Trophoblast cell (in vitro differentiated cells and primary cell): ENCODE results near the gene SMIM28.

Experiments used
- DNase-seq, 2 donors: peaks; one replicate each; pipeline ENCODE4 v3.0.0-alpha.2; 2016
- H2AFZ ChIP-seq: 2 replicates; pipeline ENCODE4 v1.6.1; 2013; ENCODE audit warnings: low read length, moderate library complexity, mild to moderate bottlenecking; ENCODE audit not compliant: insufficient read depth, poor library complexity
- H2AK5ac ChIP-seq: 2 replicates; pipeline ENCODE4 v1.6.1; 2013; ENCODE audit warnings: mild to moderate bottlenecking, low read length
- H2BK120ac ChIP-seq: 2 replicates; pipeline ENCODE4 v1.6.1; 2013; ENCODE audit warnings: low read length, mild to moderate bottlenecking, moderate library complexity; ENCODE audit not compliant: insufficient read depth, poor library complexity
- H2BK12ac ChIP-seq: 2 replicates; pipeline ENCODE4 v1.6.1; 2013; ENCODE audit warnings: mild to moderate bottlenecking, low read length, moderate library complexity
- H2BK5ac ChIP-seq: 2 replicates; pipeline ENCODE4 v1.6.1; 2013; ENCODE audit warnings: low read length, low read depth, moderate library complexity, mild to moderate bottlenecking; ENCODE audit not compliant: poor library complexity
- H3K14ac ChIP-seq: 2 replicates; pipeline ENCODE4 v1.6.1; 2013; ENCODE audit warnings: mild to moderate bottlenecking, low read length
- H3K18ac ChIP-seq: 2 replicates; pipeline ENCODE4 v1.6.1; 2013; ENCODE audit warnings: mild to moderate bottlenecking, low read length
- H3K23ac ChIP-seq: 2 replicates; pipeline ENCODE4 v1.6.1; 2013; ENCODE audit warnings: low read length
- H3K27ac ChIP-seq: 2 replicates; pipeline ENCODE4 v1.5.1; 2013; ENCODE audit warnings: low read depth, mild to moderate bottlenecking, inconsistent platforms, low read length, moderate library complexity
- H3K27me3 ChIP-seq: 2 replicates; pipeline ENCODE4 v1.6.1; 2013; ENCODE audit warnings: inconsistent platforms, mild to moderate bottlenecking, low read length, moderate library complexity; ENCODE audit not compliant: insufficient read depth
- H3K36me3 ChIP-seq, 2 experiments: 1 replicate in 1 of 2; 2 replicates in 1 of 2; pipeline ENCODE4 v1.6.1; 2013; ENCODE audit warnings: low read length in 2 of 2, mild to moderate bottlenecking in 2 of 2, moderate library complexity in 1 of 2; ENCODE audit not compliant: insufficient read depth in 2 of 2, control insufficient read depth in 1 of 2
- H3K4ac ChIP-seq: 2 replicates; pipeline ENCODE4 v1.6.1; 2013; ENCODE audit warnings: low read depth, mild to moderate bottlenecking, low read length, moderate library complexity
- H3K4me1 ChIP-seq, 2 experiments: 1 replicate in 1 of 2; 2 replicates in 1 of 2; pipeline ENCODE4 v1.6.1; 2013; ENCODE audit warnings: low read length in 2 of 2, mild to moderate bottlenecking in 2 of 2, moderate library complexity in 1 of 2; ENCODE audit not compliant: insufficient read depth in 2 of 2, control insufficient read depth in 1 of 2
- H3K4me2 ChIP-seq: 2 replicates; pipeline ENCODE4 v1.6.1; 2013; ENCODE audit warnings: inconsistent platforms, mild to moderate bottlenecking, low read length, moderate library complexity
- H3K4me3 ChIP-seq: 2 replicates; pipeline ENCODE4 v1.5.1; 2013; ENCODE audit warnings: mild to moderate bottlenecking, low read depth, low read length, inconsistent platforms
- H3K79me1 ChIP-seq: one replicate; pipeline ENCODE4 v1.6.1; 2013; ENCODE audit warnings: low read length
- H3K79me2 ChIP-seq: 2 replicates; pipeline ENCODE4 v1.6.1; 2013; ENCODE audit warnings: low read length, mild to moderate bottlenecking; ENCODE audit not compliant: control insufficient read depth, insufficient read depth, poor library complexity
- H3K9ac ChIP-seq: 2 replicates; pipeline ENCODE4 v1.6.1; 2013; ENCODE audit warnings: mild to moderate bottlenecking, low read length
- H3K9me3 ChIP-seq: 2 replicates; pipeline ENCODE4 v1.6.1; 2013; ENCODE audit warnings: low read depth, mild to moderate bottlenecking, control low read depth, inconsistent platforms, low read length; ENCODE audit not compliant: insufficient read depth
- H4K12ac ChIP-seq: 2 replicates; pipeline ENCODE4 v1.6.1; 2013; ENCODE audit warnings: low read depth, mild to moderate bottlenecking, low read length, moderate library complexity
- H4K8ac ChIP-seq: 2 replicates; pipeline ENCODE4 v1.6.1; 2013; ENCODE audit warnings: low read depth, mild to moderate bottlenecking, low read length, moderate library complexity
- H4K91ac ChIP-seq: one replicate; pipeline ENCODE4 v1.6.1; 2013; ENCODE audit warnings: low read depth, mild to moderate bottlenecking, low read length, moderate library complexity
- WGBS: extraction: QIAGEN DNeasy Blood & Tissue Kit; methylation state at CpG from one replicate; pipeline ENCODE4 v1.1.7; 2013; ENCODE audit warnings: missing lambda C conversion rate; ENCODE audit not compliant: insufficient read length, insufficient coverage; ENCODE audit errors: extremely low coverage; 5-methylcytosine and 5-hydroxymethylcytosine counted together

Gene SMIM28

DNA sequence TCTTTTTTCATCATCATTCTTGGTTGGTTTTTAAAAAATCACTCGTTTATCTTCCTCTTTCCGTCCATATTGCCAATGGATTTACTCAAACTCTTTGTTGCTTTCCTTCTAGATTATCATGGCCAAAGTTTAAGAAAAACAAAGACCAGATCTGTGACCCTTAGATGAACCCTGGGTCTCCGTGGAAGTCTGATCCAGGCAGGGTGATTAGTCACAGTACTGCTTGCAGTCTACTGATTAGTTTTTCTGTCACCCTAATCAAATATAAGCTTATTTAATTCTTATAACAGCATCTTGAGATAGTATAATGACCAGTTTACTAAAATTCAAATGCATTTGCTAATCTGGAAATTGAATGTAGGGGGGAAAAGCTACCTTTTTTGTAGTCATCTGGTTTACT is 6.0 kb upstream of the SMIM28 start:
- Histone ChIP-seq H3K4ac (no peak overlapping the region), H3K23ac (no peak overlapping the region), H2BK5ac (no peak overlapping the region), H4K8ac (no peak overlapping the region), H2BK12ac (no peak overlapping the region), H3K27ac (no peak overlapping the region), H3K9ac (no peak overlapping the region), H2AK5ac (no peak overlapping the region), H2AFZ (no peak overlapping the region), H3K36me3 (no peaks in the 10 kb centered on the region), H4K12ac (no peak overlapping the region), H2BK120ac (no peak overlapping the region), H3K4me2 (no peak overlapping the region), H3K9me3 (no peaks in the 10 kb centered on the region), H3K14ac (no peak overlapping the region), H3K4me1 (no peaks in the 10 kb centered on the region), H4K91ac (no peak overlapping the region), H3K27me3 (no peaks in the 10 kb centered on the region), H3K79me1 (no peaks in the 10 kb centered on the region), H3K18ac (no peak overlapping the region), H3K4me3 (no peak overlapping the region), H3K79me2 (no peaks in the 10 kb centered on the region)
- WGBS = no CpG with 5 or more reads among the region's 3 CpGs
- no peak for DNase-seq

- Histone ChIP-seq H3K14ac (no peak overlapping the region), H2AK5ac (no peak overlapping the region), H4K12ac (no peak overlapping the region), H3K4me3 (no peak overlapping the region), H3K9ac (no peak overlapping the region), H2BK120ac (no peak overlapping the region), H3K27me3 (no peaks in the 10 kb centered on the region), H3K79me1 (no peaks in the 10 kb centered on the region), H4K91ac (no peak overlapping the region), H3K4me1 (no peaks in the 10 kb centered on the region), H3K36me3 (no peaks in the 10 kb centered on the region), H2AFZ (no peak overlapping the region), H3K18ac (no peak overlapping the region), H3K9me3 (no peaks in the 10 kb centered on the region), H3K79me2 (no peaks in the 10 kb centered on the region), H3K4me2 (no peak overlapping the region), H3K27ac (no peak overlapping the region), H2BK12ac (no peak overlapping the region), H4K8ac (no peak overlapping the region), H3K23ac (no peak overlapping the region), H3K4ac (no peak overlapping the region), H2BK5ac (no peak overlapping the region)
- DNase-seq = no peak
Observed at GRCh38 chr6:138372711-138373463, 4.8 kb upstream of the SMIM28 start.

- H3K27me3 ChIP-seq = no peaks in the 10 kb centered on the region
Observed at GRCh38 chr6:138374230-138374629, 3.5 kb upstream of the SMIM28 start.

DNA sequence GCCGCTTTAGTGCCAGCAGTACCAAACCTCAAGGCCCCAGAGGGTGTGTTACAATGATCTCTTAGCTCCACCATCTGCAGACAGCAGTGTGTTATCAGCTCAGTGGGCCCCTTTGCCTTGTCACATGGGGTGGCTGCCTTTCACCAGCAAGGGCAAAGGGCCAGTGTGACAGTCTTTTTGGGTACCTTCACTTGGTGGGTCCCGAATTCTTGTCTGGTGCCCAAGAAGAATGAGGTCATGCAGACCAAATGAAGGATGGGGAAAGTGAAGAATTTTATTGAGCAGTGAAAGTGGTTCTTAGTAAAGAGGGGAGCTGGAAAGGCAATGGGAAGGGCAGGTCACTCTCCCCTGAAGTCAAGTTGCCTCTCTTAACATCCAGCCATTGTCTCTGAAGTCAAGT is 2.9 kb upstream of the SMIM28 start:
- no peaks in the 10 kb centered on the region for H3K79me2 ChIP-seq
- H2AK5ac ChIP-seq = no peak overlapping the region
- H3K4me1 ChIP-seq = no peaks in the 10 kb centered on the region
- no peak overlapping the region for H2BK5ac ChIP-seq
- H3K9me3 ChIP-seq = no peaks in the 10 kb centered on the region
- H4K12ac ChIP-seq = no peak overlapping the region
- no peaks in the 10 kb centered on the region for H3K36me3 ChIP-seq
- no peak overlapping the region for H3K27ac ChIP-seq
- H2BK120ac ChIP-seq = no peak overlapping the region
- H3K79me1 ChIP-seq = no peaks in the 10 kb centered on the region
- H2AFZ ChIP-seq = no peak overlapping the region
- no peak overlapping the region for H4K91ac ChIP-seq
- H3K4me2 ChIP-seq = no peak overlapping the region
- no peak overlapping the region for H3K9ac ChIP-seq
- no peak overlapping the region for H3K4ac ChIP-seq
- no peaks in the 10 kb centered on the region for H3K27me3 ChIP-seq
- no peak overlapping the region for H3K18ac ChIP-seq
- H2BK12ac ChIP-seq = no peak overlapping the region
- H3K4me3 ChIP-seq = no peak overlapping the region
- H3K23ac ChIP-seq = no peak overlapping the region
- H3K14ac ChIP-seq = no peak overlapping the region
- DNase-seq = no peak
- WGBS = no CpG with 5 or more reads among the region's 2 CpGs
- H4K8ac ChIP-seq = no peak overlapping the region

More at GRCh38 chr6:138374230-138374629, 3.5 kb upstream of the SMIM28 start:
- no peak overlapping the region for H3K27ac ChIP-seq
- H3K79me1 ChIP-seq = no peaks in the 10 kb centered on the region
- no peaks in the 10 kb centered on the region for H3K79me2 ChIP-seq
- no peak overlapping the region for H2AK5ac ChIP-seq
- no peaks in the 10 kb centered on the region for H3K4me1 ChIP-seq
- H3K4me2 ChIP-seq = no peak overlapping the region
- no peak overlapping the region for H3K23ac ChIP-seq
- H2BK12ac ChIP-seq = no peak overlapping the region
- H2AFZ ChIP-seq = no peak overlapping the region
- no peaks in the 10 kb centered on the region for H3K9me3 ChIP-seq
- H4K8ac ChIP-seq = no peak overlapping the region
- no peak overlapping the region for H3K4ac ChIP-seq
- no peak overlapping the region for H2BK120ac ChIP-seq
- no peak overlapping the region for H4K91ac ChIP-seq
- H4K12ac ChIP-seq = no peak overlapping the region
- H2BK5ac ChIP-seq = no peak overlapping the region
- DNase-seq = no peak
- no peaks in the 10 kb centered on the region for H3K36me3 ChIP-seq
- H3K14ac ChIP-seq = no peak overlapping the region
- no peak overlapping the region for H3K9ac ChIP-seq
- no peak overlapping the region for H3K4me3 ChIP-seq
- no peak overlapping the region for H3K18ac ChIP-seq
